NB4 (cell line): ENCODE results near the gene TCP11X2.
A peak's percentile ranks its signal among the peaks of the same experiment; 100 is the strongest.
"Not testable (repeated sequence)": the region's sequence is repeated elsewhere in the genome, so short reads cannot be mapped to it uniquely, and the experiment has no call there.

ENCODE experiments used
- DNase-seq: peaks from one replicate; pipeline ENCODE4 v3.0.0; 2010; ENCODE audit warnings: low read depth
- H3K4me3 ChIP-seq: one replicate; pipeline ENCODE4 v1.5.1; 2011; ENCODE audit warnings: mild to moderate bottlenecking, low read depth, low read length, moderate library complexity
- MYC ChIP-seq: IDR thresholded peaks from 2 replicates; pipeline ENCODE4 v1.6.1; 2011; ENCODE audit warnings: low read depth, low read length
- POLR2A ChIP-seq: IDR thresholded peaks from 2 replicates; pipeline ENCODE4 v1.6.1; 2011; ENCODE audit warnings: mild to moderate bottlenecking; ENCODE audit not compliant: insufficient read length; ENCODE audit errors: extremely low read depth
- TF ChIP-seq, protein P1 (sequence below): IDR thresholded peaks from one replicate; pipeline ENCODE4 v1.5.1; 2012; ENCODE audit warnings: low read depth, low read length
- TF ChIP-seq, protein P2 (sequence below): IDR thresholded peaks from 2 replicates; pipeline ENCODE4 v1.6.1; 2011; ENCODE audit warnings: low read depth, low read length

The TCP11X2 gene

GRCh38 chrX:102471762-102472220 lies at the start of gene TCP11X2:
Gene TCP11X2, minus strand, starts transcription at chrX:102471812.
- not testable (repeated sequence) for DNase-seq, H3K4me3 ChIP-seq

GRCh38 chrX:102517326-102517725 lies 45.7 kb upstream of the TCP11X2 start:
- DNase-seq = peak; percentile 26
- H3K4me3 ChIP-seq = no peak overlapping the region
- TF ChIP-seq, protein P1, sequence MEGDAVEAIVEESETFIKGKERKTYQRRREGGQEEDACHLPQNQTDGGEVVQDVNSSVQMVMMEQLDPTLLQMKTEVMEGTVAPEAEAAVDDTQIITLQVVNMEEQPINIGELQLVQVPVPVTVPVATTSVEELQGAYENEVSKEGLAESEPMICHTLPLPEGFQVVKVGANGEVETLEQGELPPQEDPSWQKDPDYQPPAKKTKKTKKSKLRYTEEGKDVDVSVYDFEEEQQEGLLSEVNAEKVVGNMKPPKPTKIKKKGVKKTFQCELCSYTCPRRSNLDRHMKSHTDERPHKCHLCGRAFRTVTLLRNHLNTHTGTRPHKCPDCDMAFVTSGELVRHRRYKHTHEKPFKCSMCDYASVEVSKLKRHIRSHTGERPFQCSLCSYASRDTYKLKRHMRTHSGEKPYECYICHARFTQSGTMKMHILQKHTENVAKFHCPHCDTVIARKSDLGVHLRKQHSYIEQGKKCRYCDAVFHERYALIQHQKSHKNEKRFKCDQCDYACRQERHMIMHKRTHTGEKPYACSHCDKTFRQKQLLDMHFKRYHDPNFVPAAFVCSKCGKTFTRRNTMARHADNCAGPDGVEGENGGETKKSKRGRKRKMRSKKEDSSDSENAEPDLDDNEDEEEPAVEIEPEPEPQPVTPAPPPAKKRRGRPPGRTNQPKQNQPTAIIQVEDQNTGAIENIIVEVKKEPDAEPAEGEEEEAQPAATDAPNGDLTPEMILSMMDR = no peak
- TF ChIP-seq POLR2A (no peak), MYC (no peak)
- TF ChIP-seq, protein P2, sequence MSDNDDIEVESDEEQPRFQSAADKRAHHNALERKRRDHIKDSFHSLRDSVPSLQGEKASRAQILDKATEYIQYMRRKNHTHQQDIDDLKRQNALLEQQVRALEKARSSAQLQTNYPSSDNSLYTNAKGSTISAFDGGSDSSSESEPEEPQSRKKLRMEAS = no peak

- DNase-seq = no peak
- TF ChIP-seq, protein P2 = no peak
- TF ChIP-seq, protein P1 = no peak
- TF ChIP-seq MYC (no peak), POLR2A (no peak)
These were observed 44.6 kb upstream of the TCP11X2 start, which contains the start of gene TMSB15A for GRCh38 chrX:102515975-102516941. Gene TMSB15A, minus strand, starts transcription at chrX:102516739.

GRCh38 chrX:102514536-102514935 lies 42.9 kb upstream of the TCP11X2 start:
- no peak overlapping the region for H3K4me3 ChIP-seq
- DNase-seq = no peak
- TF ChIP-seq MYC (no peak), POLR2A (no peak)
- TF ChIP-seq, protein P1 = no peak
- TF ChIP-seq, protein P2 = no peak

More at GRCh38 chrX:102515975-102516941, 44.6 kb upstream of the TCP11X2 start, which contains the start of gene TMSB15A:
- H3K4me3 ChIP-seq = no peak within 1 kb of the TSS

DNA sequence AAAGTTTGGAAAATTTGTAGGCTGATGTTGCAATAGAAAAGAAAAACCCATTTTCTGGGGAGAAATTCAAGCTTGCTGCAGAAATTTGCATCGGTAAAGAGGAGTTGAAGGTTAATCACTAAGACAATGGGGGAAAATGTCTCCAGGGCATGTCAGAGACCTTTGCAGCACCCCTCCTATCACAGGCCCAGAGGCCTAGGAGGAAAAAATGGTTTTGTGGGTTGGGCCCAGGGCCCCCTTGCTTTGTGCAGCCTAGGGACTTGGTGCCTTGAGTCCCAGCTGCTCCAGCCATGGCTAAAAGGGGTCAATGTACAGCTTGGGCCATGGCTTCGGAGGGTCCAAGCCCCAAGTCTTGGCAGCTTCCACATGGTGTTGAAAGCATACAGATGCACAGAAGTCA lies 27.1 kb upstream of the TCP11X2 start:
- no peak for DNase-seq
- H3K4me3 ChIP-seq = no peak overlapping the region
- TF ChIP-seq, protein P1 = no peak
- TF ChIP-seq, protein P2 = no peak
- TF ChIP-seq MYC = no peak
- no peak for TF ChIP-seq POLR2A

DNA sequence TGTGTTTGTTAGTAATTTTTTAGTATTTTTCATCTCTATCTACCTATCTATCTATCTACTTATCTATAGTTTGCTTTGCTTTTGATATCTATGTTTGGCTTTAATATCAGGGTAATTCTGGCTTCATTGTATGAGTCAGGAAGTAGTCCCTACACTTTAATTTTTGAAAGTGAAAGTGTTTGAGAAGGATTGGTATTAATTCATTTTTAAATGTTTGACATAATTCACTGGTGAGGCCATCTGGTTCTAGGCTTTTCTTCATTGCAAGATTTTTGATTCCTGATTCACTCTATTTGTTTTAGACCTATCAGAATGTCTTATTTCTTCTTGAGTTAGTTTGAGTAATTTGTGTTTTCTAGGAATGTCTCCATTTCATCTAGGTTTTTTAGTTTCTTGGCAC lies 20.2 kb upstream of the TCP11X2 start:
- TF ChIP-seq MYC (no peak), POLR2A (no peak)
- TF ChIP-seq, protein P1 = no peak
- TF ChIP-seq, protein P2 = no peak
- H3K4me3 ChIP-seq = no peak overlapping the region
- no peak for DNase-seq

- not testable (repeated sequence) for H3K4me3 ChIP-seq, DNase-seq
These were observed 7.2 kb upstream of the TCP11X2 start for GRCh38 chrX:102478765-102479164.

DNA sequence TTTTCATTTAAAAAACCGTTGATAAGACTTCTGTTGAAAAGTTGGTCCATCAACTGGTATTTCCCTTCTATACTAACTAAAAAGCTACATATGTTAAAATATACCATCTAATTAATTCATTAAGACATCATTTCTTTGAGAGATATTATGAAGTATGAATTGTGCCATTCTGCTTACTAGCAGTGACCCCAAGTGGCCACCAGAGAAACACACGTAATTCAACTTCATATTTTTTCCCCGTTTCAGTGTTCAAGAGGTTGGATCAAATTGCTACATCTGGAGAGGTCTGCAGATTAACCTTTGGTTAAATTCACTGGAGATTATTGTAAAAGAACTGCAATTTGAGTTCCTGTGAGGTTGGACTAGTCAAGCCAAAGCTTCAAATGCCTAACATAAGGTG lies 1.4 kb downstream of the TCP11X2 start:
- not testable (repeated sequence) for DNase-seq, H3K4me3 ChIP-seq

DNA sequence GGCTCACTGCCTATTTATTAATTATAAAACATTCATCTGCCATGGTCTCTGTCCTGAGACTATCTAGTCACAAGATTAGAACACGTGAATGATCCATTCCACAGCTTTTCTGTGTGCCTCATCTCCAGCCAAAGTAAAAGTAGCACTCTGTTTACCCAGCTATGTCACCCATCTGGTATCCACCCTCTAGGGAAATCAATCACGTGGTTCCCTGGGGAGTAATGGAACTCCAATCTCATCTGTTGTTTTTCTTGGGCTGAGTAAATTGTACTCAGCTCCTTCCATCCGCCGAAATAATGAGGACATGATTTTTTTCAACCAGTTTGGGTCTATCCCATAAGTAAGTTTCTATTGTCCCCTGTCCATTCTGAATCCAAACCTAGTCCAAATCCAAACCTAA lies 13.0 kb downstream of the TCP11X2 start:
- not testable (repeated sequence) for H3K4me3 ChIP-seq, DNase-seq
